ENCODE data around the gene STEAP1.

The STEAP1 gene

GRCh38 chr7:90191648-90192047 is 37.4 kb downstream of the STEAP1 start:
- H3K27ac ChIP-seq (replicated peaks): no peak overlapping the region
- no peaks in the 10 kb centered on the region for H3K27me3 ChIP-seq (ENCODE audit: insufficient read depth, poor library complexity, severe bottlenecking)
- no peak for DNase-seq (ENCODE audit: low read depth in 1 of 2, low spot score in 1 of 2)
- H3K4me3 ChIP-seq (replicated peaks; ENCODE audit: insufficient read depth, low read length): no peak overlapping the region
- TF ChIP-seq SPI1 (IDR thresholded peaks at IDR 0.05; ENCODE audit: borderline replicate concordance, low read depth) (no peak), CTCF (IDR thresholded peaks at IDR 0.05; ENCODE audit: insufficient read depth, low read length) (no peak), GABPA (IDR thresholded peaks at IDR 0.05; ENCODE audit: low read depth) (no peak), POLR2AphosphoS5 (IDR thresholded peaks at IDR 0.05; ENCODE audit: low read depth) (no peak), REST (IDR thresholded peaks at IDR 0.05; ENCODE audit: insufficient replicate concordance, low read depth) (no peak)

GRCh38 chr7:90192876-90193750 is 38.8 kb downstream of the STEAP1 start:
- Histone ChIP-seq H3K4me3 (replicated peaks; ENCODE audit: insufficient read depth, low read length) (no peak overlapping the region), H3K27me3 (ENCODE audit: insufficient read depth, poor library complexity, severe bottlenecking) (no peaks in the 10 kb centered on the region), H3K27ac (replicated peaks) (no peak overlapping the region)
- DNase-seq (ENCODE audit: low read depth in 1 of 2, low spot score in 1 of 2): no peak
- TF ChIP-seq POLR2AphosphoS5 (IDR thresholded peaks at IDR 0.05; ENCODE audit: low read depth): no peak
- TF ChIP-seq GABPA (IDR thresholded peaks at IDR 0.05; ENCODE audit: low read depth): no peak
- no peak for TF ChIP-seq REST (IDR thresholded peaks at IDR 0.05; ENCODE audit: insufficient replicate concordance, low read depth)
- no peak for TF ChIP-seq SPI1 (IDR thresholded peaks at IDR 0.05; ENCODE audit: borderline replicate concordance, low read depth)
- no peak for TF ChIP-seq CTCF (IDR thresholded peaks at IDR 0.05; ENCODE audit: insufficient read depth, low read length)

- H3K27me3 ChIP-seq (ENCODE audit: insufficient read depth, poor library complexity, severe bottlenecking): no peaks in the 10 kb centered on the region
- no peak overlapping the region for H3K4me3 ChIP-seq (replicated peaks; ENCODE audit: insufficient read depth, low read length)
- H3K27ac ChIP-seq (replicated peaks): no peak overlapping the region
- no peak for DNase-seq (ENCODE audit: low read depth in 1 of 2, low spot score in 1 of 2)
- TF ChIP-seq GABPA (IDR thresholded peaks at IDR 0.05; ENCODE audit: low read depth) (no peak), REST (IDR thresholded peaks at IDR 0.05; ENCODE audit: insufficient replicate concordance, low read depth) (no peak), CTCF (IDR thresholded peaks at IDR 0.05; ENCODE audit: insufficient read depth, low read length) (no peak), POLR2AphosphoS5 (IDR thresholded peaks at IDR 0.05; ENCODE audit: low read depth) (no peak), SPI1 (IDR thresholded peaks at IDR 0.05; ENCODE audit: borderline replicate concordance, low read depth) (no peak)
Measured at GRCh38 chr7:90194911-90195809, 40.9 kb downstream of the STEAP1 start.
